NCI-H2081 (cell line): ENCODE measurements around the gene NDUFS3.
A peak's percentile ranks its signal among the peaks of the same experiment; 100 is the strongest.
"Not testable (repeated sequence)": the region's sequence is repeated elsewhere in the genome, so short reads cannot be mapped to it uniquely, and the experiment has no call there.

Source experiments
- DNase-seq, 2 experiments: peaks; one replicate each; lab custom pipeline; 2025; lab: John Stamatoyannopoulos, UW

Gene NDUFS3

DNA sequence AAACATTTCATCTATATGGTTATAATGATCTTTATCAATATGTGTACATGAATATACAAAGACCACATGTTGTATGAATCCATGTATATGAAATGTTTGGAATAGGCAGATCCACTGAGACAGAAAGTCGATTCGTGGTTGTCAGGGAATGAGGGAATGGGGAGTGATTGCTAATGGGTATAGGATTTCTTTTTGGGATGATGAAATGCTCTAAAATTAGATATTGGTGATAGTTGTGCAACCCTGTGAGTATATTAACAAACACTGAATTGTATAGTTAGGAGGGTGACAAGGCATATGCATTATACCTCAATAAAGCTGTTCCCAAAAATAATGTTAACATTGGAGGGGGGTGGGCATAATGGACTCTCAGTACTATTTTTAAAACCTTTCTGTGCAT lies 18.4 kb upstream of the NDUFS3 start:
- DNase-seq, result no peak

- not testable (repeated sequence) for DNase-seq
Observed at GRCh38 chr11:47562393-47562792, 16.5 kb upstream of the NDUFS3 start.

DNA sequence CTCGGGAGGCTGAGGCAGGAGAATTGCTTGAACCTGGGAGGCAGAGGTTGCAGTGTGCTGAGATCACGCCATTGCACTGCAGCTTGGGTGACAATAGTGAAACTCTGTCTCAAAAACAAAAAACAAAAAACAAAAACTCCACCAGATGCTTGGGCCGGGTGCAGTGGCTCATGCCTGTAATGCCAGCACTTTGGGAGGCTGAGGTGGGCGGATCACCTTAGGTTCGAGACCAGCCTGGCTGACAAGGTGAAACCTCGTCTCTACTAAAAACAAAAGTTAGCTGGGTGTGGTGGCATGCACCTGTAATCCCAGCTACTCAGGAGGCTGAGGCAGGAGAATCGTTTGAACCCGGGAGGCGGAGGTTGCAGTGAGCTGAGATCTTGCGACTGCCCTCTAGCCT lies 14.5 kb upstream of the NDUFS3 start:
- not testable (repeated sequence) for DNase-seq

GRCh38 chr11:47564933-47565339 lies 13.9 kb upstream of the NDUFS3 start:
- no peak for DNase-seq

- DNase-seq, result peak; percentile 70 to 74
Observed at GRCh38 chr11:47565340-47566148, 13.3 kb upstream of the NDUFS3 start, which contains the start of gene PTPMT1. PTPMT1 (plus strand) TSS chr11:47565599; CDS start chr11:47565623, 24 bp downstream.

DNA sequence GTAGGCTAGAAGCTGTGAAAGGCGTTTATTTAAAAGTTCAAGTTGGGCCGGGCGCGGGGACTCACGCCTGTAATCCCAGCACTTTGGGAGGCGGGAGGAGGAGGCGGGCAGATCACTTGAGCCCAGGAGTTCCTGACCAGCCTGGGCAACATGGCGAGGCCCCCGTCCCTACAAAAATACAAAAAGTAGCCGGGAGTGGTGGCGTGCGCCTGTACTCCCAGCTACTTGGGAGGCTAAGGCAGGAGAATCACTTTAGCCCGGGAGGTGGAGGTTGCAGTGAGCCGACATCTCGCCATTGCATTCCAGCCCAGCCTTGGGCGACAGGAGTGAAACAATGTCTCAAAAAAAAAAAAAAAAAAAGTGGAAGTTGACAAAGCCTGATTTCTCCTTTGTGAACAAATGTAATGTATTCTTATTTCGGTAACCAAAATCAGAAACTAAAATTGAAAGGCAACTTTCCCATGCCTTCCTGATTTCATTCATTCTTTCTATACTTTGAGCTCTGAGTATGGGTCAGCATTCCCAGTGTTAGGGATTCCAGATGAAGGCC lies 12.7 kb upstream of the NDUFS3 start:
- DNase-seq, result no peak

GRCh38 chr11:47569646-47570045 lies 9.2 kb upstream of the NDUFS3 start:
- DNase-seq, result no peak

- DNase-seq, result no peak
Observed at GRCh38 chr11:47570651-47571356, 8.1 kb upstream of the NDUFS3 start.

DNA sequence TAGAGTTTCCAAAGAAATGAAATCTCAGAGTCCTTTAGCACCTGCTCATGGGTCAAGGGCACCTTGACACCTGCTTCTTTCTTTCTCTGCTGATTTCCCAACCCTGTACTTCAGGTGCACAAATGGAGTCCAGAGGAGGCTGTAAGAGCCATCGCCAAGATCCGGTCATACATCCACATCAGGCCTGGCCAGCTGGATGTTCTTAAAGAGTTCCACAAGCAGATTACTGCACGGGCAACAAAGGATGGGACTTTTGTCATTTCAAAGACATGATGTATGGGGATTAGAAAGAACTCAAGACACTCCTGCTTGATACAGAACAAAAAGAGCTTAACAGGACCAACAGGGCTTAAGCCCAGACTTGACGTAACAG lies 7.5 kb upstream of the NDUFS3 start:
- no peak for DNase-seq

DNA sequence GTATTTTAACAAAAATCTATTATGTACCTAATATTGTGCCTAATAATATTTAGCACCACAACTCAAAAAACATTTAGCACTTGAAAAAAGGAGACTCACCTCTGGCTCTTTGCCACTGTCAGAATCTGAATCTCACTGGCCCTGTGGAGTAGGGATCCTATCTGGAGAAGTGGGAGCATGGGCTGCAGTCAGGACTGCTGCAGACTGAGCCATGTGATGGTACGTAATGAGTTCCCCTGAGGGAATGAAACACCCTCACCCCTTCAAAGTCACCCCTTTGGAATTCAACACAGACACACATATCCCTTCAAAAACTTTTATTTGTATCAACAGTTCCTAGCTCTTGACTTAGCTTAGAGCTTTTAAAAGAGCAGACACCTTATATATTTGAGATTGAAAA lies 7.0 kb upstream of the NDUFS3 start:
- no peak for DNase-seq

- no peak for DNase-seq
Observed at GRCh38 chr11:47572715-47573255, 6.1 kb upstream of the NDUFS3 start.

DNA sequence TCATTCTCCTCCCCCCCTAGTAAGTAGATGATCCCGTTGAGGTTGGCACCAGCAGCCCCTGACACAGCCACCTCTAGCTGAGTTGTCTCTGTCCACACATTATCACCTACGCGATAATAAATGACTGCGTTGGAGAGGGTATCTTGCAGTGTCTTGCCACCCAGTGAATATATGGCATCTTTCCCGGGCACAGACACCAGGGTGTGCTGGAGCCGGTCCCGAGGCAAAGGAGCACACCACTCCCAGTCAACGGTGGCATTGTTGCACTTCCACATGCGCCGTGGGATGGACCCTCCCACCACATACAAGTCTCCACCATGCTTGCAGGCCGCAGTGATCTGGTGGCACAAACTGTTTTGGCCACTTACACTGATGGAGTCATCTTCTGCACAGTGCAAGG lies 5.6 kb upstream of the NDUFS3 start:
- DNase-seq, result no peak

DNA sequence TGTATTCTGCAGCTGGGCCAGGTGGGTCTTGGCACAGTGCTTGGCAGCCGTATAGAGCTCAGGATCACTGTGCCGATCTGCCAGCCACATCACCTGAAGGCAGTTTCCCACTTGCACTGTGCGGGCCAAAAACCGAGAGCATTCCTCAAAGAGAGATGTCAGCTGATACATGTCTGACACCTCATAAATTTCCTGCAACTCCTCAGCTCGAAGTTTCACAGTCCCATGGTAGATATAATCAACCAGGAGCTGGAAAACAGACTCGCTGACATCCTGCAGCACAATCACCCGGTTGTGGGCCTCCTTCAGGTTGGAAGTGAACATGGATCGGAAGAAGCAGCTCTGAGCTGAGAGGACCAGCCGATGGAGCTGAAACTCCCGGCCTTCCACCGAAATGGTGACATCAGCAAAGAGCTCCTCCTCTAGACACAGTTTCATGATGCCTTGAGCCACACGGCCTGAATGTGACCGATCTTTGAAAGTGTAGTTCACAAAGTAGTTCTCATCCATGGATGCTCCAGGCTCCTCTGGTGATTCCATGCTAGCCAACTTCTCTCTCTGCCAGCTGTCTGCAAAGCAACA lies 1.3 kb upstream of the NDUFS3 start:
- DNase-seq, result no peak

DNA sequence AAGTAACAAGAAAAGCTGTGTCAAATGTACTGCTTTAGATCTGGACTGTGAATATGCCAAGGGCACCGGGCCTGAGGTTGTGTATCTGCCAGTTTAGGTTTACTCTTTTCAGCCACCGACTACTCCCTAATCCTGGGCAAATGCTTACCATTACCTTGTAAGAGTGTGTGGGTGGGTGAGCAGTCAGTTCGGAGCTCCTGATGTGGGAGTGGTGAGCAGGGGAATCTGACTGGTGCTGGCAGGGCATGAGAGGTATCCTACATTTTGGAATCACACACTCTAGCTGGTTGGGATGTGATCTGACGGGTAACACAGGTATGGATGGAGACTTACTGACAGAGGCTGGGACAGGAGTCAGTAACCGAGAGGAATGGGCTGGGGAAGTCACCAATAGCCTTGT lies 5.0 kb downstream of the NDUFS3 start:
- DNase-seq, result no peak

DNA sequence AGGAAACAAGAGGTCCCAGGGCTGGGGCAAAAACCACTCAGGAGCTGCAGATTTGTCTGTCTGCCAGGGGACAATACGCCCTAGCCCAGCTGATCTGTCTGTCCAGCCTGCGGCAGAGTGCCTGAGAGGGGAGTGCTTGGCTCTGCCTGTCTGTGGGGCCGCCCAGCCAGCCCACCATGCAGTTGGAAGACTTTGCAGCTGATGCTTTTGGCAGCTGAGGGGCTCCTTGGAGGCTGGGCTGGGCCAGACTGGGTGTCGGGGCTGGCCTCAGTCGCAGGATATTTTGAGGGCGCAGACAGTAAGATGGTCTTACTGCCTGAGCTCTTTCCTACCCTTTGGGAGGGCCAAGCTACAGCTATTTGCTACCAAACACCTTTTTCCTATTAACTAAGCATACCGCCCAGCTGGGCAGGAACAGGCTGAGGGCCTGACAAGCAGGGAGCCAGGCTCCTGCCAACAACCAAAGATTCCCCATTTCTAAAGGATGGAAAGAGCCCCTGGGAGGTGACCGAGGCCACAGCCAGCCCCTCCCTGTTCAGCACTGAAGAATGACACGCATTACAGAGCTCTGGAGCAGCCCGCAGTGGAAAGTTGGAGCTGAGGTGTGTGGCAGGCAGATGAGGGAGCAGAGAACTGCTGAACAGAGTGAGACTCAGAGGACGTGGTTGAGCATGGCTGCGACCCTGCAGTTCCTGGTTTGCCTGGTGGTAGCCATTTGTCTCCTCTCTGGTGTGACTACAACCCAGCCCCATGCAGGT lies 7.4 kb downstream of the NDUFS3 start, which contains the start of gene FAM180B:
Gene FAM180B (plus strand): TSS at position 581 of the 758 bp plus-strand sequence. CDS start 91 bp downstream, at position 672.
- no peak for DNase-seq

GRCh38 chr11:47587039-47587716 lies 8.3 kb downstream of the NDUFS3 start:
- no peak for DNase-seq

GRCh38 chr11:47587723-47588326 lies 9.0 kb downstream of the NDUFS3 start:
- DNase-seq, result no peak

DNA sequence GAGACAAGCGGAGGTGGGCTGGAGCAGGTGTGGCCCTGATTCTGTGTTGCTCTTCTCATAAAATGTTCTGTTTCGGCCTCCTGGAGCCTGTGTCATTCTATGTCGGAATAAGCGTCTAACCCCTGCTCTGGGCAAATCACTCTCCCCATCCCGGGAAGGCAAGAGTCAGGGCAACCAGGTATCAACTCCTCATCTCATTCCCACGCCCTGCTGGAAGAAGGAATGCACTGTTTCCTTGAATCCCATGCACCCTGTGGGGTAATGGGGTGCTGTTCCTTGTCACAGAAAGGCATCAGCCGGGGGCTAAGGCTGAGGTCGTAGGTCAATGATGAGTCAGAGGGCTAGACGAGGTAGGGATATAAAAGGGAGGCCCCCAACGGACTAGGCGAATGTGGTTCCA lies 10.2 kb downstream of the NDUFS3 start:
- no peak for DNase-seq

DNA sequence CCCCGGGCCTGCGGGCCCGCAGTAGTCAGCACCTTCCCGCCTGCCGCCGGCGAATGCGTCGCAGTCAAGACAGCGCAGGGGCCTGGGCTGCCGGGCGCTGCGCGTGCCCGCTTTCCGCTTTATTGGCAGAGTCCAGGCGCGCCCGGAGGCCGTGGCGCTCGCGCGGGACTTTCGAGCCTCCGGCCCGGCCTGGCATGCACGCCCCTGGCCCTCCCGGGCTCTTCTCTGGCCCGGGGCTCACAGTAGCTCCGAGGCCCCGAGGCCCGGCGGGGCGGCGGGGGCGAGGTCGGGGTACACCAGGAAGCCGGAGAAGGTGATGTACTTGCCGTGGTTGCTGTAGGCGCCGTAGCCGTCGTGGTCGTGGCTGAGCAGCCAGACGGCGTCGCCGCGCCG lies 10.7 kb downstream of the NDUFS3 start:
- DNase-seq, result no peak
